Cortex of kidney (tissue), 1 donor: ENCODE data around the gene ALKBH1.
"Not testable (repeated sequence)": the region's sequence is repeated elsewhere in the genome, so short reads cannot be mapped to it uniquely, and the experiment has no call there.

ENCODE experiments used
- DNase-seq: peaks from one replicate; lab custom pipeline; 2025; lab: John Stamatoyannopoulos, UW

Gene ALKBH1

DNA sequence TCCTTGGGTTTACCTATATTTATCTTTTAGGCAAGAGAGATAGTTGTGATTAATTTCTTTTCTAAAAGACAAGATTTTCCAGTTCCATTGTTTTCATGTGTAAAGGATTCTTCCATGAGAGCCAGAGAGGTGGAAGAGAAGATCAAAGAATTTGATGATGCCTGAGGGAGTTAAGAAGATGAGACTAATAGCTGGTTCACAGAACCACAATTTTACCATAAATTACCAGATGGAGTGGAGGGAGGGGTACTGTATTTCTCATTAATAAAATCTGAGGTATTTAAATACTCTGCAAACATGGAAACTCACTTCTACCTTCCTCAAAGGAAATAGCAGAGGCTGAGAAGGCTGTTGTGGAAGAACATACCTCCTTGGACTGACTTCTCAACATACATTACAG, 34.6 kb downstream of the ALKBH1 start:
- no peak for DNase-seq

DNA sequence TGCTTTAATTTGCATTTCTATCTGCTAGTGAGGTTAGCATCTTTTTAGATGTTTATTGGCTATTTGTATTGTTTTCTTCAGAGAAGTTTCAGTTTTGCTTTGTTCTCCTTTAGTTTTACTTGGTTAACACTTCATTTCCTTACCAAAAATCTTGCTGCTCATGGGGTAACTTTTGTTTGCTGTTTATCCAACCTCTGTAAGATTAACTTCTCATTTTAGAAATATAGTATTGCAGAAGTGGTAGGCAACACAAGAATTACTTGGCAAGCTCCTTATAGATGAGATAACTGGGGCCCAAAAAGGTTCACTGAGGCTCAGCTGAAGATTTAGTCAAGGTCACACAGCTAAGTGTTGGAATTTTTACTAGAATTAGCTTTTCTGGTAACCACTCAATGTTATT, 40.5 kb downstream of the ALKBH1 start:
- DNase-seq, result no peak

DNA sequence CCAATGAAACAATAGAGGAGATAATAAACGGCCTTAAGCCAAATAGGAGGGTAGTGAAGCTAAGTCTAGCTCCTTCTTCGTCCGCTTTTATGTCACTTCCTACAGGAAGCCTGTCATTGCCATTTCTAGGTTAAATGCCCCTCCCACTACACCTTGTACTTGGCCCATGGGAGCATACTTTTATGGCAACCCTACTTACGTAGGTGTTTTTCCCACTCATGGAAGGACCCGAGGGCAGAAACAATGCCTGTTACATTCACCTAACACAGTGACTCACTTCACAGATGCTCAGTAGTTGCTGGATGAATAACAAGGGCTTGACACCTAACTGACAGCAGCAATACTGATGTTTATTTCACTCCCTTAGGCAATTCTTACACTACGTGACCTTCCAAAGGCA, 44.5 kb downstream of the ALKBH1 start:
- no peak for DNase-seq

DNA sequence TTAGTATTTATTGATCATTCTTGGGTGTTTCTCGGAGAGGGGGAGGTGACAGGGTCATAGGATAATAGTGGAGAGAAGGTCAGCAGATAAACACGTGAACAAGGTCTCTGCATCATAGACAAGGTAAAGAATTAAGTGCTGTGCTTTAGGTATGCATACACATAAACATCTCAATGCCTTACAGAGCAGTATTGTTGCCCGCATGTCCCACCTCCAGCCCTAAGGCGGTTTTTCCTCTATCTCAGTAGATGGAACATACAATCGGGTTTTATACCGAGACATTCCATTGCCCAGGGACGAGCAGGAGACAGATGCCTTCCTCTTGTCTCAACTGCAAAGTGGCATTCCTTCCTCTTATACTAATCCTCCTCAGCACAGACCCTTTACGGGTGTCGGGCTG, 46.3 kb downstream of the ALKBH1 start:
- not testable (repeated sequence) for DNase-seq

GRCh38 chr14:77660754-77661153, 47.1 kb downstream of the ALKBH1 start:
- DNase-seq, result no peak

GRCh38 chr14:77659831-77660230, 48.0 kb downstream of the ALKBH1 start:
- DNase-seq, result no peak

GRCh38 chr14:77657280-77657679, 50.5 kb downstream of the ALKBH1 start:
- no peak for DNase-seq

DNA sequence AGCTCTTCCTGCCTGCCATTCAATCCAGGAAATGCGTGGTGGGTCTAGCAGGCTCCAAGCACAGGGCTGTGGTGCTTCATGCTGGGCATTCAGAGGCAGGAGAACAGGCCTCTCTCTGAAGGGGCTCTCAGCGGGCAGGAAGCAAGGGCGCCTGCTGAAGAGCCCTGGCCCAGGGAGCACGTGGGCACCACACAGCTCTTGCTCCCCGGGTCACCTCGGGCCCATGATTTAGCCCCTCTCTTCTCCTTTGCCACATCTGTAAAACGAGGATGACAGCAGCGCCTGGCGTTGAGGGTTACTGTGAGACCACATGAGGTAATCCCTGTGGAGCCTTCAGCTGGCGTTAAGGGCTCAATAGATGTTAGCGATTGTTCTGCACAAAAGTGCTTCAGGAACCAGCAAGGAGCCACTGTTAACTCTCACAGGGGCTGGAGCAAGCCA, 53.8 kb downstream of the ALKBH1 start:
- no peak for DNase-seq

DNA sequence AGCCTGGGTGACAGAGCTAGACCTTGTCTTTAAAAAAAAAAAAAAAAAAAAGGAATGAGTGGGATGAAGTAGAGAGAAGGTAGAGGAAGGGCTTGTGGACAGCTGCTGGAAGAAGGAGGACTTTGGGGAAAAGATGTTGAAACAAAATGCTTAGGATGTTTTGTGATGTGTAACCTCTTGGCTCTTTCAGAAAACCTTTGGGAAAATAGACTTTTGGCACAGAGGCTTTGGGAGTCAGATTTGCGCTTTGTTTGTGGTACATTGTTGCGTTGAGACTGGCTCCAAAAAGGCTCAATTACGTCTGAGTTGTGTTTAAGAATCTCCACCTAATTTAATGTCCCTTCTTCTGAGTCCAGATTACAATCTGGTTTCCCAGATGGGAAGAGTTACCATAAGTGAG, 58.5 kb downstream of the ALKBH1 start:
- no peak for DNase-seq

DNA sequence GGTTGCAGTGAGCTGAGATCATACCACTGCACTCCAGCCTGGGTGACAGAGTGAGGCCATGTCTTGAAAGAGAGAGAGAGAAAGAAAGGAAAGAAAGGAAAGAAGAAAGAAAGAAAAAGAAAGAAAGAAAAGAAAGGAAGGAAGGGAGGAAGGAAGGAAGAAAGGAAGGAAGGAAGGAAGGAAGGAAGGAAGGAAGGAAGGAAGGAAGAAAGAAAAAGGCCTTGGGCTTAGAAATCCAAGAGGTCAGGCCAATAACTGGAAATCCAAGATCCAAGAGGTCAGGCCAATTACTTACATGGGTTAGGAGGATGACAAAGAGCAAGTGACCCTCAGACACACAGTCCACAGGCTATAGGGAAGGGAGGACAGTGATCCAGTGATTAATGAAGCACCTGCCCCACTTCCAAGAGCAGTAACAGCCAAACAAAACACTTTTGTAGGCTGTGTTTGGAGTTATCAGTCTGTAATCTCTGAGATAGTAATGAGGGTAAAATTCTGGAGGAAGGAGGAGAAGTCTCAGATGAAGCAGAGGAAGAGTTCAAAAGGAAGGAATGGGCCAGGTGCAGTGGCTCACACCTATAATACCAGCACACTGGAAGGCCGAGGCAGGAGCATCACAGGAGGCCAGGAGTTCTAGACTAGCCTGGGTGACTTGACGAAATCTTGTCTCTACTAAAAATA, 59.2 kb downstream of the ALKBH1 start:
- no peak for DNase-seq

DNA sequence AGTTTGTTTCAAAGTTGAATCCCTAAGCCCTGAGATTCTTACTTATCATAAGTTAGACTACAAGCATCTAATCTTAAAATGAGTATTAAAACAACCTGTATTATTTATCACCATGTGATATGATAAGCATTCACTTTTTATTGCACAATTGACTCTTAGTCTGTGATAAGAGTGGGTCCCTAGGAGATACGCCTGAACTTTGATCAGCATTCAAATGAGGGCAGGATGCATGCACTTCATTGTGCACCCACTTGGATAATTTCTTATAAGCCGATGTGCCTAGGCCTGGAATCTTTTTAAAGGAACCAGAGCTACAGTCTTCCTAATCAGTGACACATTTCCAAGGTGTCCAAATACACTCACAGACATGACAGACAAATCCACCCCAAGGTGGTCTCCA, 60.0 kb downstream of the ALKBH1 start:
- no peak for DNase-seq

- no peak for DNase-seq
Measured at GRCh38 chr14:77646907-77647306, 60.9 kb downstream of the ALKBH1 start.

GRCh38 chr14:77645520-77646230, 62.1 kb downstream of the ALKBH1 start:
- DNase-seq, result no peak

- DNase-seq, result no peak
Measured at GRCh38 chr14:77642407-77642806, 65.4 kb downstream of the ALKBH1 start.

- DNase-seq, result no peak
Measured at GRCh38 chr14:77641534-77642341, 66.1 kb downstream of the ALKBH1 start.

- DNase-seq, result no peak
Measured at GRCh38 chr14:77640756-77641533, 66.9 kb downstream of the ALKBH1 start.

- no peak for DNase-seq
Measured at GRCh38 chr14:77638771-77639171, 69.1 kb downstream of the ALKBH1 start.

GRCh38 chr14:77635869-77636268, 72.0 kb downstream of the ALKBH1 start:
- DNase-seq, result not testable (repeated sequence)

GRCh38 chr14:77635466-77635865, 72.4 kb downstream of the ALKBH1 start:
- not testable (repeated sequence) for DNase-seq

GRCh38 chr14:77630111-77630510, 77.7 kb downstream of the ALKBH1 start:
- no peak for DNase-seq

GRCh38 chr14:77625360-77625759, 82.5 kb downstream of the ALKBH1 start:
- no peak for DNase-seq

- no peak for DNase-seq
Measured at GRCh38 chr14:77623201-77623600, 84.6 kb downstream of the ALKBH1 start.
